Astrocyte of the spinal cord (primary cell): ENCODE data around the gene GADD45GIP1.

ENCODE experiments used
- DNase-seq: peaks from one replicate; pipeline ENCODE4 v3.0.0; 2011; ENCODE audit warnings: low read depth, low spot score
- H3K4me3 ChIP-seq: 2 replicates; pipeline ENCODE4 v1.5.1; 2011; ENCODE audit warnings: low read depth, mild to moderate bottlenecking, low read length, moderate library complexity
- in situ Hi-C: cut with HindIII; loops from 2 replicates; pipeline ENCODE4 v1.10.0; 2017; ENCODE audit warnings: low sequenced_read_pairs
- TF ChIP-seq, protein P1 (sequence below): IDR thresholded peaks from 2 replicates; pipeline ENCODE4 v1.5.1; 2012; ENCODE audit warnings: low read depth, mild to moderate bottlenecking, low read length, inconsistent platforms

Gene GADD45GIP1

DNA sequence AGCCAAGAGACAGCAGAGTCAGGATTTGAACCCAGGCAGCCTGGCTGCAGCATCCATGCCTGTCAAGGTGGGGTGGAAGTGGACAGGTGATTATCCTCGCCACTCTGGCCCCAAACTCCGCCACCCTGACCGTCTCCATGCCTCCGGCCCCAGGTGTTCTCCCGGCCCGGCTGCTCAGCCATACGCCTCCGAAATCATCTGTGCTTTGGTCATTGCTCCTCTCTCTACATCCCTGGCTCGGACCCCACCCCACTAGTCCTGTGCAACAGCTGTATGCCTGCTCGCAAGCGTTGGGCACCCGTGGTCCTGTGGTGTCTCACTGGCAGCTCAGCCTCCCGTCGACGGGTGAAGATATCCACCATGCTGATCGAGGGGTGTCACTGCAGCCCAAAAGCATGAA, 16.2 kb upstream of the GADD45GIP1 start:
- H3K4me3 ChIP-seq = no peak overlapping the region
- TF ChIP-seq, protein P1, sequence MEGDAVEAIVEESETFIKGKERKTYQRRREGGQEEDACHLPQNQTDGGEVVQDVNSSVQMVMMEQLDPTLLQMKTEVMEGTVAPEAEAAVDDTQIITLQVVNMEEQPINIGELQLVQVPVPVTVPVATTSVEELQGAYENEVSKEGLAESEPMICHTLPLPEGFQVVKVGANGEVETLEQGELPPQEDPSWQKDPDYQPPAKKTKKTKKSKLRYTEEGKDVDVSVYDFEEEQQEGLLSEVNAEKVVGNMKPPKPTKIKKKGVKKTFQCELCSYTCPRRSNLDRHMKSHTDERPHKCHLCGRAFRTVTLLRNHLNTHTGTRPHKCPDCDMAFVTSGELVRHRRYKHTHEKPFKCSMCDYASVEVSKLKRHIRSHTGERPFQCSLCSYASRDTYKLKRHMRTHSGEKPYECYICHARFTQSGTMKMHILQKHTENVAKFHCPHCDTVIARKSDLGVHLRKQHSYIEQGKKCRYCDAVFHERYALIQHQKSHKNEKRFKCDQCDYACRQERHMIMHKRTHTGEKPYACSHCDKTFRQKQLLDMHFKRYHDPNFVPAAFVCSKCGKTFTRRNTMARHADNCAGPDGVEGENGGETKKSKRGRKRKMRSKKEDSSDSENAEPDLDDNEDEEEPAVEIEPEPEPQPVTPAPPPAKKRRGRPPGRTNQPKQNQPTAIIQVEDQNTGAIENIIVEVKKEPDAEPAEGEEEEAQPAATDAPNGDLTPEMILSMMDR = no peak
- no peak for DNase-seq
- in situ Hi-C loops = no loop called here

DNA sequence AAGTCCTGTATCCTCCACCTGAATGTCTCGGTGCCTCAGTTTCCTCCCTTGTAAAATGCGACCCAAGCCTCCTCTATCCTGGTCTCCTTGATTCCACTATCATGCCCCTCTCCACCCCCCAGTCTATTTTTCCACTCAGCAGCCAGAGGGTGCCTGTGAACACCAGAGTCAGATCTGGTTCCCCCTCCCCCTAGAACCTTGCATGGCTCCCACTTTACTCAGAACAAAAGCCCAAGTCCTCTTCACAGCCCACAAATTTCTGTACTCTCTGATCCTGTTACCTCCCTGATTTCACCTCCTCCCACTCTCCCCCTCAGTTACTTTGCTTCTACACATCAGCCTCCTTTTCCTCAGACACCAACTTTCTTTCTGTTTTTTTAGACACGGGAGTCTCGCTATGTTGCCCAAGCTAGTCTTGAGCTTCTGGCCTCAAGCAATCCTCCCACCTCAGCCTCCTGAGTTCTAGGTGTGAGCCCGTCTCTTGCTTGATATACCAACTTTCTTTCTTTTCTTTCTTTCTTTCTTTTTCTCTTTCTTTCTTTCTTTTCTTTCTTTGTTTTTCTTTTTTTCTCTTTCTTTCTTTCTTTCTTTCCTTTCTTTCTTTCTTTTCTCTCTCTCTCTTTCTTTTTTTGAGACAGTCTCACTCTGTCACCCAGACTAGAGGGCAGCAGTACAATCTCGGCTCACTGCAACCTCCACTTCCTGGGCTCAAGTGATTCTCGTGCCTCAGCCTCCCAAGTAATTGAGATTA, 13.2 kb upstream of the GADD45GIP1 start:
- DNase-seq = no peak
- H3K4me3 ChIP-seq = no peak overlapping the region
- TF ChIP-seq, protein P1 = no peak
- in situ Hi-C loops = no loop called here

DNA sequence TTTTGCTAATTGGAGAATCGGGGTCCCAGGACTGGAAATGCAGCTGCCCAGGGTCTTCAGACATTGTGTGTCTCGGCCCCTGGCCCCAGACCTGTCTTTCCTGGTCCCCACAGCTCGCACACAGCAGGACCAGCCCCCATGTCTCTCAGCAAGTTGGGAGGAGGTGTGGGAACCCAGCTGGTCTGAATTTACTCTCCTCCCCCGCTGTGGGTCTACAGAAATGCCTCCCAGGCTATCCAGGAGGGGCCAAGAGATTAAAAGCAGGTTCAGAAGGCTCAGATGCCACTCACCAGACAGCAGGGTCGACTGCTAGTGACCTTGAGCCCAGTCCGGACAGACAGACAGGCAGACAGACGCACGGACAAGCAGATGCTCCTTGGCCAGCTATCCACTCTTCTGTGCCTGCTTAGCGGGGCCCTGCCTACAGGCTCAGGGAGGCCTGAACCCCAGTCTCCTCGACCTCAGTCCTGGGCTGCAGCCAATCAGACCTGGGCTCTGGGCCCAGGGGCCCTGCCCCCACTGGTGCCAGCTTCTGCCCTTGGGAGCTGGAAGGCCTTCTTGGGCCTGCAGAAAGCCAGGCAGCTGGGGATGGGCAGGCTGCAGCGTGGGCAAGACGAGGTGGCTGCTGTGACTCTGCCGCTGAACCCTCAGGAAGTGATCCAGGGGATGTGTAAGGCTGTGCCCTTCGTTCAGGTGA, 12.4 kb upstream of the GADD45GIP1 start, which contains the start of gene DAND5:
DAND5 (plus strand) TSS at position 285 of the 697 bp plus-strand sequence; CDS start at position 370, 85 bp downstream.
- TF ChIP-seq, protein P1 = no peak
- in situ Hi-C loops = no loop called here
- H3K4me3 ChIP-seq = no peak within 1 kb of the TSS
- no peak for DNase-seq

DNA sequence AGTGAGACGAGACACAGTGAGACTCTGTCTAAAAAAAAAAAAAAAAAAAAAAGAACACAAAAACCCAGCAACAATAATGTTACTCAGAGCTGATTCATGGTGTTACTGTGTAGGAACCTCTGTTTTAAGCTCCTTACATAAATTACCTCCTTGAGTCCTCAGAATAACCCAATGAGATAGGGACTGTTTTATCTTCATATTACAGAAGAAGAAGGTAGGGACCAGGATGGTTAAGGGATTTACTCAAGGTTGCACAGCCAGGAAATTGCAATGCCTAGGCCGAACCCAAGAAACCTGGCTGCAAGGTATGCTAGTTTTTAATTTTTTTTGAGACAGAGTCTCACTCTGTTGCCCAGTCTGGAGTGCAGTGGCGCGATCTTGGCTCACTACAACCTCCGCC, 10.9 kb upstream of the GADD45GIP1 start:
- TF ChIP-seq, protein P1 = no peak
- DNase-seq = no peak
- in situ Hi-C loops = no loop called here
- H3K4me3 ChIP-seq = no peak overlapping the region

DNA sequence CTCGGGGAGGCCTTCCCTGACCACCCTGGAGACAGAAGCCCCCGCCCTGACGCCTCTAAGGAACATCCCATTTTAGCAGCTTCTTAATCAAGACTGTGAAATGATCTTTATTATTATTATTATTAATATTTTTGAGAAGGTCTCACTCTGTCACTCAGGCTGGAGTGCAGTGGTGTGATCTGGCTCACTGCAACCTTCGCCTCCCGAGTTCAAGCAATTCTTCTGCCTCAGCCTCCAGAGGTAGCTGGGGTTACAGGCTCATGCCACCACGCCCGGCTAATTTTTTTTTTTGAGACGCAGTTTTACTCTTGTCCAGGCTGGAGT, 8.8 kb upstream of the GADD45GIP1 start:
- peak overlapping the region; percentile 7 for H3K4me3 ChIP-seq
- TF ChIP-seq, protein P1 = no peak
- DNase-seq = no peak
- in situ Hi-C loops = no loop called here

DNA sequence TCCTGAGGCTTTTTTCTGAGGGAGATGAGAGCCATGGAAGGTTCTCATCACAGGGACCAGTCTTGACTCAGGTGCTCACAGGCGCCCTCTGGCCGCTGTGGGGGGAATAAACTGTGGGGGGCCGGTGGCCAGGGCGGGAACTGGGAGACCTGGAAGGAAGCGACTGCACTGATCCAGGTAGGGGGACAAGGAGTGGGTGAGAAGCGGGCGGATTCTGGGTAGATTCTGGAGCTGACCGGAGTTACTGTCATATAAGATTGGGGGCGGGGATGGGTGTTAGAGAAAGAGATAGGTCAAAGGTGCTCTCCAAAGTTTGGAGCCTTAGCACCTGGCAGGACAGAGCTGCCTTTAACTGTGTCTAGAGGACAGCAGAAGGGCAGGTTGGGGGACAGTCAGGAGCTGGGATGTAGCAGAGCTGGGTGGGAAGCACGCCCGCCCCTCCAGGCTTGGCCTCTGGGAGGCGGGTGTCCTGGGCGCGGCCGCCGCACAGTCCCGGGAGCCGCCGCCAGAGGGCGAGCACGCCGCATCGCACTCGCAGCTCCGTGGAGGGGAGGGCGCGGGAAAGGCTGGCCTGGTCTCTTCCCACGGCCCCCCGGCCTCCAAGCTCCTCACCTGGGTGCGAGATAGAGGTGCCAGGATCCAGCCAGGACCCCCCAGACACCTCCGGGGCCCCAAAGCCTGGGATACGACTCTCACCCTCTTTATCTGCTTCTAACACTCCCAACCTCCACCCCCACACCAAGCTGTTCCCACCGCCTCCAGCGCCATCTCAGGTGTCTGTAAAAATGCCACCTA, 8.2 kb upstream of the GADD45GIP1 start:
- DNase-seq = peak; percentile 74
- H3K4me3 ChIP-seq = peak overlapping the region; percentile 59
- in situ Hi-C loops = no loop called here
- TF ChIP-seq, protein P1 = peak; percentile 90
